Keratinocyte (primary cell): ENCODE measurements around the gene HNF4A. TPM values are rescaled to one million over a fixed set of nuclear protein-coding genes. Genes with fewer than 3 reads are reported as not detected.

Experiments used
- DNase-seq: peaks from one replicate; pipeline ENCODE4 v3.0.0-alpha.2; 2011; ENCODE audit warnings: low read depth, missing footprints, low spot score
- FAIRE-seq: peaks from 2 replicates; lab custom pipeline; 2011; peaks lifted over from hg19 to GRCh38; lab: Jason Lieb, UNC
- H2AFZ ChIP-seq: 2 replicates; pipeline ENCODE4 v1.6.0; 2012; ENCODE audit warnings: low read length, control low read depth, inconsistent platforms; ENCODE audit not compliant: control insufficient read depth
- H3K27ac ChIP-seq: 2 replicates; pipeline ENCODE4 v1.5.1; 2011; ENCODE audit warnings: low read length; ENCODE audit not compliant: control insufficient read depth, insufficient read depth
- H3K27me3 ChIP-seq: 3 replicates; pipeline ENCODE4 v1.6.0; 2011; ENCODE audit warnings: low read length; ENCODE audit not compliant: control insufficient read depth, insufficient read depth; ENCODE audit errors: extremely low read depth
- H3K36me3 ChIP-seq, 2 experiments: 2 replicates in 1 of 2; 3 replicates in 1 of 2; pipeline ENCODE4 v1.5.1; 2011; ENCODE audit warnings: low read length in 2 of 2, mild to moderate bottlenecking in 1 of 2; ENCODE audit not compliant: control insufficient read depth in 2 of 2, insufficient read depth in 2 of 2; ENCODE audit errors: extremely low read depth in 1 of 2
- H3K4me1 ChIP-seq: 3 replicates; pipeline ENCODE4 v1.5.1; 2011; ENCODE audit warnings: low read length; ENCODE audit not compliant: control insufficient read depth, insufficient read depth; ENCODE audit errors: extremely low read depth
- H3K4me2 ChIP-seq: 3 replicates; pipeline ENCODE4 v1.6.0; 2011; ENCODE audit warnings: low read depth, low read length; ENCODE audit not compliant: control insufficient read depth, insufficient read depth; ENCODE audit errors: extremely low read depth
- H3K4me3 ChIP-seq, 3 experiments: fragments of 200-600 bp in 1 of 3; sonication (generic) in 1 of 3; 2 replicates in 2 of 3; 3 replicates in 1 of 3; pipeline ENCODE4 v1.5.1; 2011 to 2016; ENCODE audit warnings: low read length in 3 of 3, mild to moderate bottlenecking in 3 of 3, control low read depth in 2 of 3, inconsistent platforms in 1 of 3, low read depth in 1 of 3, mixed read lengths in 1 of 3, mixed run types in 1 of 3, moderate library complexity in 1 of 3; ENCODE audit not compliant: control insufficient read depth in 2 of 3, insufficient read depth in 2 of 3; ENCODE audit errors: extremely low read depth in 1 of 3
- H3K79me2 ChIP-seq: 2 replicates; pipeline ENCODE4 v1.6.0; 2012; ENCODE audit warnings: low read length; ENCODE audit not compliant: control insufficient read depth, insufficient read depth
- H3K9ac ChIP-seq: 3 replicates; pipeline ENCODE4 v1.6.0; 2011; ENCODE audit warnings: low read length; ENCODE audit not compliant: control insufficient read depth, insufficient read depth; ENCODE audit errors: extremely low read depth
- H3K9me1 ChIP-seq: 3 replicates; pipeline ENCODE4 v1.6.0; 2011; ENCODE audit warnings: low read length; ENCODE audit not compliant: control insufficient read depth, insufficient read depth; ENCODE audit errors: extremely low read depth
- H3K9me3 ChIP-seq: 2 replicates; pipeline ENCODE4 v1.5.1; 2012; ENCODE audit warnings: low read depth, low read length; ENCODE audit not compliant: control insufficient read depth
- H4K20me1 ChIP-seq: 3 replicates; pipeline ENCODE4 v1.6.0; 2011; ENCODE audit warnings: low read length; ENCODE audit not compliant: control insufficient read depth, insufficient read depth; ENCODE audit errors: extremely low read depth
- CTCF ChIP-seq, 3 experiments: IDR thresholded peaks in 1 of 3; conservative IDR thresholded peaks in 1 of 3; optimal IDR thresholded peaks in 1 of 3; 2 replicates in 2 of 3; 3 replicates in 1 of 3; pipeline versions ENCODE3 to v1.5.1; 2011; ENCODE audit warnings: low read length in 3 of 3, mild to moderate bottlenecking in 3 of 3, moderate library complexity in 2 of 3, control low read depth in 1 of 3, inconsistent platforms in 1 of 3; ENCODE audit not compliant: insufficient read depth in 2 of 3; ENCODE audit errors: extremely low read depth in 1 of 3
- EZH2 ChIP-seq: IDR thresholded peaks from one replicate; pipeline ENCODE4 v1.6.1; 2012; ENCODE audit warnings: inconsistent platforms, mild to moderate bottlenecking, low read length, moderate library complexity
- dilution Hi-C: fragments of 300-500 bp; cut with MboI; formaldehyde crosslinking; loops from one replicate; pipeline ENCODE4 v1.7.0; 2020; ENCODE audit warnings: low sequenced_read_pairs; ENCODE audit not compliant: extremely low pct_ligation_motif_present
- polyA plus RNA-seq, 5 experiments: library from polyadenylated mRNA; depleted of rRNA in 3 of 5; stranded (reverse) in 3 of 5; stranded (forward) in 1 of 5; unstranded in 1 of 5; fragments of >200 nt; gene quantifications; 1 replicate in 1 of 5; 2 replicates in 3 of 5; 3 replicates in 1 of 5; pipeline versions ENCODE4 v1.2.1 to v1.2.3, GENCODE V29; 2011 to 2012; ENCODE audit warnings: missing spikeins in 2 of 5, low read depth in 1 of 5, low replicate concordance in 1 of 5

HNF4A gene
- polyA plus RNA-seq, 1 donor (not counting 4 experiments of a cell fraction or from before 2014, with no cell fraction given) = not detected

GRCh38 chr20:44480097-44480496 lies 124.6 kb downstream of the HNF4A start:
- Histone ChIP-seq H2AFZ (no peak overlapping the region), H3K4me1 (peaks cover 14% of the 10 kb centered on the region), H3K9me3 (no peaks in the 10 kb centered on the region), H3K36me3 (peaks cover 19 to 32% of the 10 kb centered on the region in 2 experiments), H3K27me3 (no peaks in the 10 kb centered on the region), H3K79me2 (peaks cover 17% of the 10 kb centered on the region), H3K4me3 (no peak overlapping the region), H3K9me1 (no peaks in the 10 kb centered on the region), H3K4me2 (no peak overlapping the region), H4K20me1 (no peaks in the 10 kb centered on the region), H3K9ac (no peak overlapping the region), H3K27ac (no peak overlapping the region)
- TF ChIP-seq CTCF (optimal IDR thresholded peaks at IDR 0.05 in 1 of 3, IDR thresholded peaks at IDR 0.05 in 1 of 3, conservative IDR thresholded peaks at IDR 0.05 in 1 of 3; ENCODE audit: extremely low read depth in 1 of 3, insufficient read depth in 2 of 3, low read length in 3 of 3) (no peak), EZH2 (no peak)
- FAIRE-seq = no peak
- dilution Hi-C loops = no loop called here
- no peak for DNase-seq

GRCh38 chr20:44481719-44482416 lies 126.4 kb downstream of the HNF4A start:
- H3K27ac ChIP-seq = no peak overlapping the region
- peaks cover 7% of the 10 kb centered on the region for H3K79me2 ChIP-seq
- peaks cover 5% of the 10 kb centered on the region for H3K4me1 ChIP-seq
- FAIRE-seq (no peak), DNase-seq (no peak)
- dilution Hi-C loops = no loop called here
- TF ChIP-seq CTCF (optimal IDR thresholded peaks at IDR 0.05 in 1 of 3, IDR thresholded peaks at IDR 0.05 in 1 of 3, conservative IDR thresholded peaks at IDR 0.05 in 1 of 3; ENCODE audit: extremely low read depth in 1 of 3, insufficient read depth in 2 of 3, low read length in 3 of 3) (no peak), EZH2 (no peak)
- peaks cover 22 to 36% of the 10 kb centered on the region in 2 experiments for H3K36me3 ChIP-seq
- H3K9ac ChIP-seq = no peak overlapping the region
- no peaks in the 10 kb centered on the region for H3K27me3 ChIP-seq
- H3K4me3 ChIP-seq = no peak overlapping the region
- H2AFZ ChIP-seq = no peak overlapping the region
- H3K4me2 ChIP-seq = no peak overlapping the region
- no peaks in the 10 kb centered on the region for H3K9me3 ChIP-seq
- no peaks in the 10 kb centered on the region for H3K9me1 ChIP-seq
- H4K20me1 ChIP-seq = no peaks in the 10 kb centered on the region
